ENCODE measurements around the gene PGBD5.

DNA sequence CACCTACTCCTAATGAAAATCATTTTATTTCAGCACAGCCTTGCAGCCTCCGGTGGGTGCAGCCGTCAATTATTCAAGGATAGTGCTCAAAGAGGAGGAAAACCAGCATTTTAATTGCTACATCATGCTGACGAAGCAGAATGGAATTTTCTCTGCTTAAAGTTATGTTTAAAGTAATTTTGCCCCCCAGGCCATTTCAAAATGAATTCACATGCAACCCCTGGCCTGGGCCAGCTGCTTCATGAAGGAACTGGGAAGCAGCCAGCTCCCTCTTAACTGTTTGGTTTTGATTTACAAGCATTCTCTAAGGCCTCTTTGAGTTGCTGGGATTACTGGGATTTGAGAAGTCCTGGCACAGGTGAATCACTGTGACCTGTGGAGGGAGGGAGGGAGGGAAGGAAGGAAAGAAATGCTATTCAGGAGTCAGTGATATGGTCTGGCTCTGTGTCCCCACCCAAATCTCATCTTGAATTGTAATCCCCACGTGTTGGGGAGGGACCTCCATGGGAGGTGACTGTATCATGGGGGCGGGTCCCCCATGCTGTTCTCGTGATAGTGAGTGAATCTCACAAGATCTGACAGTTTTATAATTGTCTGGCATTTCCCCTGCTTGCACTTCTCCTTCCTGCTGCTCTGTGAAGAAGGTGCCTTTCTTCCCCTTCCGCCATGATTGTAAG, 66.0 kb downstream of the PGBD5 start:
- no peak for TF ChIP-seq CTCF (IDR thresholded peaks at IDR 0.05; ENCODE audit: insufficient read depth, low read depth, low read length)
- no peak for TF ChIP-seq EZH2 (IDR thresholded peaks at IDR 0.05; ENCODE audit: insufficient read depth, low read length)

Measured in astrocyte (in vitro differentiated cells and primary cell).